HG03135 (cell line): ENCODE data around the gene YEATS4.
"Not testable (repeated sequence)": the region's sequence is repeated elsewhere in the genome, so short reads cannot be mapped to it uniquely, and the experiment has no call there.

Experiments
- ATAC-seq: cut with Tn5 transposase; IDR thresholded peaks from one replicate; pipeline ENCODE4 v1.9.1; 2021; ENCODE audit warnings: mild to moderate bottlenecking, moderate library complexity; ENCODE audit not compliant: unreplicated experiment

Gene YEATS4

GRCh38 chr12:69359531-69360347 lies at the start of gene YEATS4:
YEATS4 (plus strand) TSS chr12:69359743; CDS start chr12:69359973, 230 bp downstream.
- peak; percentile 79 for ATAC-seq

DNA sequence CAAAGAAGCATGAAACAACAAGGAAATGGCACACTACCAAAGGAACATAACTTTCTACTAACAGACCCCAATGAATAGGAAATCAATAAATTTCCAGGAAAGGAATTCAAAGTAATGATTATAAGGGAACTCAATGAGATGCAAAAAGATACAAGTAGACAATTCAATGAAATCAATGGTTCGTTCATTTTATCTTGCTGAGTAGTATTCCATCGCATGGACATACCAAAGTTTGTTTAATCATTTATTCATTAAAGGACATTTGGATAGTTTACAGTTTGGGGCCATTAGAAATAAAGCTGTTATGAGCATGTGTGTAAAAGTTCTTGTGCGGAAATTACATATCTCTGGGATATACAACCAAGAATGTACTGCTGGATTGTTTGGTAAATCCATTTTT lies 46.3 kb upstream of the YEATS4 start:
- ATAC-seq = no peak

- not testable (repeated sequence) for ATAC-seq
Measured at GRCh38 chr12:69316784-69317183, 42.8 kb upstream of the YEATS4 start.

DNA sequence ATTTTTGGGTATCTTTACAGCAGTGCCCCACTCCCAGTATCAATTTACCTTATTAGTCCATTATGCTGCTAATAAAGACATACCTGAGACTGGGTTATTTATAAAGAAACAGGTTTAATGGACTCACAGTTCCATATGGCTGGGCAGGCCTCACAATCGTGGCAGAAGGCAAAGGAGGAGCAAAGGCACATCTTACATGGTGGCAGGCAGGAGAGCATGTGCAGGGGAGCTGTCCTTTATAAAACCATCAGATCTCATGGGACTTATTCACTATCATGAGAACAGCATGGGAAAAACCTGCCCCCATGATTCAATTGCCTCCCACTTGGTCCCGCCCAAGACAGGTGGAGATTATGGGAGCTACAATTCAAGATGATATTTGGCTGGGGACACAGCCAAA lies 42.3 kb upstream of the YEATS4 start:
- not testable (repeated sequence) for ATAC-seq

GRCh38 chr12:69318225-69318624 lies 41.3 kb upstream of the YEATS4 start:
- ATAC-seq = no peak

DNA sequence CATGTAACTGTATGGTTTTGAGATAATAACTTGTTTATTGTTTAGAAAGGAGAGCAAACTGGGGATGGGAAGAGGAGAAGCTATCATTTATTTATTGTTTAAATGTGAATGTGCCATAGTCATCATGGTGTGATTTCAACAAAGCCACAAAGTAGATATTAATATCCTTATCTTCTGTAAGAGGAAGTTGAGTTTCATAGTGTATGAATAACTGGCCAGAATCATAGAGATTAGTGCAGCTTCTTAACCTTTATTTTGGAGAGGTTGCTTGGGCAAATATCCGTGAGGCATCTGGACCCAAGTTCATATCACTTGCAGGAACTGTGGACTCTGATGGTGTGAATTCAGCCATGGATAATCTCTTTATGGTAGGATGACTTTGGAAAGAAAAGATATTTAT lies 38.2 kb upstream of the YEATS4 start:
- no peak for ATAC-seq

- peak; percentile 95 for ATAC-seq
Measured at GRCh38 chr12:69324797-69325466, 34.6 kb upstream of the YEATS4 start.

GRCh38 chr12:69328426-69328825 lies 31.1 kb upstream of the YEATS4 start:
- no peak for ATAC-seq

DNA sequence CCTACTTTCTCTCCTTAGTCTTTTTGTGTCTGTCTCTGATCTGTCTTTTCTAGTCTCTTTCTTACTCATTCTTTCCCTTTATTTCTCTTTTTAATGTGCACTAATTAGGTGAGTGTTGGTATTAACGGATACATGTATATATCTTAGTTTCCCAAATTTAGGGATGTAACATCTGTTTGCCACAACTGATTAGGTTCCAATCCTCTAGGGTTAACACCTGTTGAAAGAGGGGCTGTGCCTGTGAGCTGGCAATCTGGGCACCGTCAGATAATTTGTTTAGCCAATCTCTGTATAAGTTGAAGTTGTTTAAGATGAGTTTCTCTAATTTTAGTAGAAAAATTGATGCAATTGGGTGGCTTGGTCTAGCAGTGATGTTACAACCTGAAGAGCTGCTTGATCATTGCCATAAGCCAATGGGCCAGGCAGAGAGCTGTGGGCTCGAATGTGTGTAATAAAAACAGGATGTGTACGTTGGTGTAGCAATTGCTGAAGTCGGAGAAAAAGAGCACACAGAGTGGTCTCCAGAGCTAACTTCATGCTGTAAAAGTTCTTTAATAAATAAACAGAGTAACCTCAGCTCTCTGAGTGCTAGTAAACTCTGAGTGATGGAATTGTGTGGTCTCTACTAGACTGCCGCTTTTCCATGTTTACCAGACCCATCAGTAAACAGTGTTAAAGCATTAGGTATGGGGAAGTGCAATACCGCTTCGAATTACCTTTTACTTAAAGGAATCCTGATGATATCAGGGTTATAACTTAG lies 29.7 kb upstream of the YEATS4 start:
- no peak for ATAC-seq

DNA sequence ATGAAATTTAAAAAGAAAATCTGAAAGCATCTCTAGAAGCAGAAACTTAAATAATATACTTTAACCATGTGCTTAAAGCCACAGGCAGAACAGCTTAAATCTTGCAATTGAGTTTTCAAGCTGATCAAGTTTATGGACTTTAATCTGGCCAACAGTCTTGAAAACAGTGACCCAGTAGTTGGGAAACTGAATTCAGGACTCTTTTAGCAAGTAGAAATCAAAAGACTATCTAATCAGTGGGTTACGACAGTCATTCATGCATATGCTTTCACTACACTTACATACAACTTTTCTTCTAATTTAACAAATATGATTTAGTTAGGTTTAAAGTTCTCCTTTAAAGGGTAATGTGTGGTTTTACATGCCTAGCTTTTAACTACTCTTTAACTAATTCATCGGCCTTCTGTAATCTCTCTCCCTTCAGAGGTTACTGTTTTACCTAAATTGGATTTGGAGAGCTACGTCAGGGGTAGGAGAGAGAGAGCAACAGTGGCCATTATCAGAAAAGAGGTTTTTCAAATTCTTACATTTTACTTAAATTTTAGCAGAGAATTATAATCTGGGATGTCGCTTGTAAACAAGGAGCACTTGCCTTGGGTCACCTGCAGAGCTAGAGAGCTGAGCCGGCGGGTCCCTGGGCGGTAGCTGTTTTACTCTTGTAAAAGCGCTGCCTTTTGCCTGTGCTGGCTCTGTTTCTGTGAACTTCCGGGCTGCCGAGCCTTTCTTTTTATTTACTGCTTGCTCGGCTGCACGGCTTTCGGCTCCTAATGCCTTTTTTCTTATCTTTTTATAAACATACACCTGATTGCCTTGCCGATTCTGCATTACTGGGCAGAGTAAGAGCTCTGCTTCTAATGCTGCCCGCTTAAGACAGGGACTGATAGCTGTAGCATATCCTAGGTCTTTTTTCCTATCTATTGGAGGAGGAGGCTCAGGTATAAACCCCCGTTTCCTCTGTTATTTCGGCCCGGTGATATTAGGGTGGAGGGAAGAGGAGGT lies 28.8 kb upstream of the YEATS4 start:
- peak; percentile 80 for ATAC-seq

GRCh38 chr12:69331519-69331908 lies 28.0 kb upstream of the YEATS4 start:
- ATAC-seq = no peak

GRCh38 chr12:69331909-69332684 lies 27.4 kb upstream of the YEATS4 start:
- ATAC-seq = no peak

DNA sequence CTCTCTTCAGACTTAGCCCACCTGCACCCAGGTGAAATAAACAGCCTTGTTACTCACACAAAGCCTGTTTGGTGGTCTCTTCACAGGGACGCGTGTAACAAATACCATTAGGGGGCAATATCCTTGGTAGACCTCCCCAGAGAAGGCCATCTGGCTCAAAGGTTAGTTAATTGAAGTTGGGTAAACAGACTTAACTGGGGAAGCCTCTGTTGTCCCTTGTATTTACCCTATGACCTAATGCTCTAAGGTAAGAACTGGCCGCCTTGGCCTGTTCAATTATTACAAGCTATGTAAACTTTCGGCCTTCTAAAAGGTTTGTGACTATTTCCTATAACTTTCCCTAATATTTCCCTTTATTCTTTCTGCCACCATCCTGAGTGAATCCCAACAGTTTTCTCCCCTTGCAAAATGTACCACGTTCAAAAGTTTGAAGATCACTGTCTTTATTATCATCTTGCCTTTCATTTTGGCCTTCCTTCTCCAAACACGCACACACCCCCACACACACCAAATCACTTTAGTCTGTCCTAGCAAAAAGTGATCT lies 26.7 kb upstream of the YEATS4 start:
- ATAC-seq = no peak

- ATAC-seq = no peak
Measured at GRCh38 chr12:69334158-69334557, 25.4 kb upstream of the YEATS4 start.

- no peak for ATAC-seq
Measured at GRCh38 chr12:69337311-69338090, 22.0 kb upstream of the YEATS4 start.

DNA sequence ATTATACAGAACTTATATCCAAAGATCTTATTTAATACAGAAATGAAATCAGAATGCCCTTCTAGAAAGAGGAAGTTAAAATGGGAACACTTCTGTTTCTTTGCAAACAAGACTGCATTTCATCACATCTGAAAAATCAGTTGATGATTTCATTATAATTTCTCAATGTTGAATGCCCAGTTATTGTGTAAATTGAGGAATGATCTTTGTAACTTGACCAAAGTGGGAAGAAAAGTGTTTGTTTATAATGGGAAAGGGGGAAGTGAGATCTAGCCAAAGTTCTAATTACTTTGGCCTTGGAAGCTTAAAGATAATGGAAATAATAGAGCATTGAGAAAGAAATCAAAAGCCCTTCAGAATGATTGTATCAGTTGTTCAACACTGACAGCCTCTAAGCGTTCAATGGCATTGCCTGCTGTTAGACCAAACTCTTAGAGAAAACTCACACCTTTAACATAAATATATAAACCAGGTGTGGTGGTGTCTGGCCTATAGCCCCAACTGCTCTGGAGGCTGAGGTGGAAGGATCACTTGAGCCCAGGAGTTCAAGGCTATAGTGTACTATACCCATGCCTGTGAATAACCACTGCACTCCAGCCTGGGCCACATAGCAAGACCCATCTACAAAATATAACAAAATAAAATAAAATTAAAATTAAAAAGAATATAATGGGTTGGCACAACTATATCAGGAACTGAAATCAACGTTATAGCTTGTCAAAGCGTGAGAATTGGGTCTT lies 21.3 kb upstream of the YEATS4 start:
- ATAC-seq = no peak

GRCh38 chr12:69338936-69339335 lies 20.6 kb upstream of the YEATS4 start:
- ATAC-seq = no peak

DNA sequence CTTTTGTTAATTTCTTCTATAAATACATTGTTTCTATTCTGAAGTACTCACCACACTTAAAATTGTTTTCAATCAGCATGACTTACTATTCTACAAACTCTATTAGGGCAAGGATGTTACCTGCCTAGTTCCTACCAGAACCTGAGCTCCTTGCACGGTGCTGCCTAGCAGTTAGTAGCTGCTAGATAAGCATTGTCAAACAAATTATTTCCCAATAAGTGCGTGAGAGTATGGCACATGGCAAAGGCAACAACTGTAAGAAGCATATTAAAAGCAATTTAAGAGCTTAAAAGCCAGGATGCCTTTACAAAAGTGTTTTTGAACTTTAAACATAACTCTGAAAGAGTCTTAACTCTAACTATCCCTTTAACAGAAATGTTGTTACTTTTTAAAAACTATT lies 19.5 kb upstream of the YEATS4 start:
- ATAC-seq = no peak
